AG09319 (cell line): Measurements from ENCODE around the gene CDH18.

Source experiments
- DNase-seq: peaks from one replicate; pipeline ENCODE4 v3.0.0-alpha.2; 2010; ENCODE audit warnings: low read depth; ENCODE audit errors: extremely low read depth
- TF ChIP-seq, protein P1 (sequence below): IDR thresholded peaks from 2 replicates; pipeline ENCODE4 v1.5.1; 2011; ENCODE audit warnings: low read depth, mild to moderate bottlenecking, inconsistent platforms, low read length, moderate library complexity

The CDH18 gene

DNA sequence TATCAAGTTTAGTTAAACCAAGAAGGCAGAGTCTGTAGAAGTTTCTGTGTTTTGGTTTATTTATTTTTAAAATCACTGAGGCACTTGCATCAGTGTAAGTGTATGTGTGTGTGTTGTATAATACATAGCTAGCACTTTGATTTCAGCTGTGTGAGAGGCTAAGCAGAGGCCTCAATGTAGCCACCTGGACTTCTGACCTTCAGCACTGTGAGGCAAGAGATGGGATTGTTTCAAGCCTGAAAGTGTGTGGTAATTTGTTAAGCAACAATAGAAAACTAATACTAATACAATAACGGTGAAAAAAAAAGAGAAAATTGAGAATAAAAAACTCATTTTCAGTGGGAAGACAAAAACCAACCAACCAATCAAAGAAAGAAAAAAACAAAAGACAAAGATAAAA lies 327.3 kb downstream of the CDH18 start:
- TF ChIP-seq, protein P1, sequence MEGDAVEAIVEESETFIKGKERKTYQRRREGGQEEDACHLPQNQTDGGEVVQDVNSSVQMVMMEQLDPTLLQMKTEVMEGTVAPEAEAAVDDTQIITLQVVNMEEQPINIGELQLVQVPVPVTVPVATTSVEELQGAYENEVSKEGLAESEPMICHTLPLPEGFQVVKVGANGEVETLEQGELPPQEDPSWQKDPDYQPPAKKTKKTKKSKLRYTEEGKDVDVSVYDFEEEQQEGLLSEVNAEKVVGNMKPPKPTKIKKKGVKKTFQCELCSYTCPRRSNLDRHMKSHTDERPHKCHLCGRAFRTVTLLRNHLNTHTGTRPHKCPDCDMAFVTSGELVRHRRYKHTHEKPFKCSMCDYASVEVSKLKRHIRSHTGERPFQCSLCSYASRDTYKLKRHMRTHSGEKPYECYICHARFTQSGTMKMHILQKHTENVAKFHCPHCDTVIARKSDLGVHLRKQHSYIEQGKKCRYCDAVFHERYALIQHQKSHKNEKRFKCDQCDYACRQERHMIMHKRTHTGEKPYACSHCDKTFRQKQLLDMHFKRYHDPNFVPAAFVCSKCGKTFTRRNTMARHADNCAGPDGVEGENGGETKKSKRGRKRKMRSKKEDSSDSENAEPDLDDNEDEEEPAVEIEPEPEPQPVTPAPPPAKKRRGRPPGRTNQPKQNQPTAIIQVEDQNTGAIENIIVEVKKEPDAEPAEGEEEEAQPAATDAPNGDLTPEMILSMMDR, result no peak
- DNase-seq, result no peak

DNA sequence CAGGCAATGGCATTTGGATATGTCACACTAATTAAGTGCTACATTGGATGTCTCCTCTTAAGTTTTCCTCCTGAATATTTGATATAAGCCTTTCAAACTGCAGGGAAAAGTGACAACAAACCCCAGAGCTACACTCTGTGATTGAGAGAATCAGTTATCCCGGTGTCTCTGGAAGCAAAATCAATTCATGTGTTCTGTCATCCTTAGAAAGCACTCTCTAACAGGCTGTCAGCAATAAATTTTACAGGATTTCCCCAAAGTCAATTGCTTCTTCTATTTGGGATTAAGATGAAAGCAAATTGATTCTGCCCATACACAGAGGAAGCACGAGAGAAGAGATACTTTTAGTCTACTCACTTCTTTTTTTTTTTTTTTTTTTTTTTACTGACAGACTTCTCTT lies 332.4 kb downstream of the CDH18 start:
- TF ChIP-seq, protein P1, result no peak
- DNase-seq, result no peak

DNA sequence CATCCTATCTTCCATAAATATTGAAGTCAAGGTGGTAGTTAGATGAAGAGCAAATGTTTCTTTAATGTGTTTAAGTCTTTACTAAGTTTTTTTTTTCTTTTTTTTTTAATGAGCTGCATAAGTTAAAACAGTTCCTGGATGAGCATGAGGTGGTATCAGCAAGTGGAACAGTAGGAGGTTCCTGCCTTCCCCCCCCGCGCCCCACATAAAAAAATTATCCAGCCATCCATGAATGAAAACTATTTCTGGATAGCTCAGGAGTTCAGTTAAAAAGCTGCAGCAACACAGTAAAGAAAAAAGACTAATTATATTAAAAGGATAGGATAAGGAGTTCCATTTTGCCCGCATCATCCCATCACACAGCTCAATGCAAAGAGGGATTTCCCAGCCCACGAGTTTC lies 349.5 kb downstream of the CDH18 start:
- TF ChIP-seq, protein P1, result no peak
- no peak for DNase-seq

DNA sequence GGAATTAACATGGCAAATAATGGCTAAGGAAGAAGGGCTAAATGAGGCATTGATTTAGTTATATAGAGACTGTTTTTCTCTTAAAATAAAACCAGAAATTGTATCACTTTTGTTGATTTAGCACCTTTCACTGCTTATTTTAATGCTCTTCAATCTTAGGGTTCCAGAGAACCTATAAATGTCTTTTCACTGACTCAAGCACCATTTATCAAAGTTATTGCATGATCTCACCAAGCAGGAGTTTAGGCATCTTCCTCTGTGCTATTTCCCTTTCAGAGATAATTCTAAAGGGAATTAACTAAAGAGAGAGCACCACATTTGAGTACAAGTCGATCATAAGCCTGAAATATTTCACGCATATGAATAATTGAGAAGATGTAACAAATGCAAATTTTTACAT lies 357.1 kb downstream of the CDH18 start:
- TF ChIP-seq, protein P1, result no peak
- no peak for DNase-seq

DNA sequence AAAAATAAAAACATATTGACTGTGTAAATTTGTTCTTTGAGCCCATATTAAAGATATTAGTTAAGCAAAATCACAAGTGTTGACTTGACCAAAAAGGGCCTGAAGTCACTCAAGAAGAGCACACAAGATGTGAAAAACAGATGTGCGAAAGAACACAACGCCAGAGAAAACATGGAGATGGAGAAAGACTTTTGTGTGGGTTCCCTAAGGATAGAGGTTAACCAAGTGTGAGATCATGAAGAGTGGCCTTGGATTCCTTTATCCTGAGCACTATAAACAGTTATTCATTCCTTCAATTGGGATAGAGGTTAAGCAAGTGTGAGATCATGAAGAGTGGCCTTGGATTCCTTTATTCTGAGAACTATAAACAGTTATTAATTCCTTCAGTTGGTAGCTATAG lies 361.8 kb downstream of the CDH18 start:
- no peak for DNase-seq
- TF ChIP-seq, protein P1, result no peak

DNA sequence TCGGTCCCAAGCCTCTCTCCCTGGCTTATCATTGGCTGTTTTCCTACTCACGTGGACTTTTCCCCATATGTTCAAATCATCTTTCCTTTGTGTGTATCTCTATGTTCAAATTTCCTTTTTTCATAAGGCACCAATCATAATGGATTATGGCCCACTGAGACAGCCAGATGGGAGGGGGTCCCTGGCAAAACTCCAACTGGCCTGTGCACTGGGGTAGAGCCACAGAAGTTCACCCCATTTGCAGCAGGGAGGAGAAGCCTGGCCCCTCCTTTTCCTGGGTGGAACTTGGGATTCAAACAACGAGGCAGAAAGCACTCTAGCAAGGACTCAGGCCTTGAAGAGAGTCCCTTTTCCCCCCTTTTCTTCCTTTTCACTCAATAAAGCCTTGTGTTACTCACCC lies 362.4 kb downstream of the CDH18 start:
- DNase-seq, result no peak
- TF ChIP-seq, protein P1, result no peak

DNA sequence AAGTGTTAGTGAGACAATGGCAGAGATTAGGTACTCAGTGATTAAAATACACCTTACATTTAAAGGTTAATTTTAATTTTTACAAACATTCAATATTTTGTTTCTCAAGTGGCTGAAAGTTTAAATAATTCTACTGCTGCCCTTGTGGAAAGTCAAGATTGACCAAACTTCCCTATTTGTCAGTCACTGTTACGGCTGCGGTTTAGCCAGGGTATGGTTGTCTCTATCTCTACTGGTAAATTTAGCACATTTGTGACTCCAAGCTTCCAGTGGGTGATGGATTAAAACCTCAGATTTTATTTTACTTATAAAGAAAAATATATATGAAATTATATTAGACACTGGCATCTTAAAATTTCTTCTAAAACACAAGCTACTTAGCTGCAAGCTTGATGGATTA lies 368.4 kb downstream of the CDH18 start:
- DNase-seq, result no peak
- TF ChIP-seq, protein P1, result no peak
